ENCODE measurements around the gene CHST15. TPM values are rescaled to one million over a fixed set of nuclear protein-coding genes. Genes with fewer than 3 reads are reported as not detected.

Gene CHST15
- total RNA-seq, 1 donor from 2014 or later, result 36.5 TPM

DNA sequence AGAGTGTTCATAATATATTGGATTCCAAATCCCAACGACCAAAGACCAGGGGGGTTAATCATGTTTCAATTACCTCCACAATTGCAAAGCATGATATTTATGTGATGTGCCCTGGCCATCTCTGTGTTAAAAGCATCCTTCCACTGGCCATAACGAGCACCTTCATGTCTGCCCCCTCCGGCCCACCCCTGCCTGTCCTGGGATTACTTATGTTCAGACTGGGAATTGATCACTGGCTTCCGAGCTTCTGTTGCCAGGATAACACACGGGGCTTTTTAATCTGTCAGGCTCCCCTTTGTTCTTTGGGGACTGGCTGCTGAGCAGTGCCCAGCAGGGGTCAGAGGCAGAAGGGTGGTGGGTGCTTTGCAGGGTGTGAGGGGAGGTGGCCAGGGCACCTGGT, 13.7 kb upstream of the CHST15 start:
- DNase-seq (no peak), ATAC-seq (no peak)
- TF ChIP-seq, protein P1, sequence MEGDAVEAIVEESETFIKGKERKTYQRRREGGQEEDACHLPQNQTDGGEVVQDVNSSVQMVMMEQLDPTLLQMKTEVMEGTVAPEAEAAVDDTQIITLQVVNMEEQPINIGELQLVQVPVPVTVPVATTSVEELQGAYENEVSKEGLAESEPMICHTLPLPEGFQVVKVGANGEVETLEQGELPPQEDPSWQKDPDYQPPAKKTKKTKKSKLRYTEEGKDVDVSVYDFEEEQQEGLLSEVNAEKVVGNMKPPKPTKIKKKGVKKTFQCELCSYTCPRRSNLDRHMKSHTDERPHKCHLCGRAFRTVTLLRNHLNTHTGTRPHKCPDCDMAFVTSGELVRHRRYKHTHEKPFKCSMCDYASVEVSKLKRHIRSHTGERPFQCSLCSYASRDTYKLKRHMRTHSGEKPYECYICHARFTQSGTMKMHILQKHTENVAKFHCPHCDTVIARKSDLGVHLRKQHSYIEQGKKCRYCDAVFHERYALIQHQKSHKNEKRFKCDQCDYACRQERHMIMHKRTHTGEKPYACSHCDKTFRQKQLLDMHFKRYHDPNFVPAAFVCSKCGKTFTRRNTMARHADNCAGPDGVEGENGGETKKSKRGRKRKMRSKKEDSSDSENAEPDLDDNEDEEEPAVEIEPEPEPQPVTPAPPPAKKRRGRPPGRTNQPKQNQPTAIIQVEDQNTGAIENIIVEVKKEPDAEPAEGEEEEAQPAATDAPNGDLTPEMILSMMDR (IDR thresholded peaks at IDR 0.05), result no peak
- Histone ChIP-seq H3K27me3 (ENCODE audit: low read depth) (no peaks in the 10 kb centered on the region), H3K36me3 (no peaks in the 10 kb centered on the region), H3K4me1 (peaks cover 21% of the 10 kb centered on the region), H3K4me3 (no peak overlapping the region), H3K27ac (no peak overlapping the region), H3K9me3 (no peaks in the 10 kb centered on the region)
- intact Hi-C loops (cut with DNase I), result no loop called here

DNA sequence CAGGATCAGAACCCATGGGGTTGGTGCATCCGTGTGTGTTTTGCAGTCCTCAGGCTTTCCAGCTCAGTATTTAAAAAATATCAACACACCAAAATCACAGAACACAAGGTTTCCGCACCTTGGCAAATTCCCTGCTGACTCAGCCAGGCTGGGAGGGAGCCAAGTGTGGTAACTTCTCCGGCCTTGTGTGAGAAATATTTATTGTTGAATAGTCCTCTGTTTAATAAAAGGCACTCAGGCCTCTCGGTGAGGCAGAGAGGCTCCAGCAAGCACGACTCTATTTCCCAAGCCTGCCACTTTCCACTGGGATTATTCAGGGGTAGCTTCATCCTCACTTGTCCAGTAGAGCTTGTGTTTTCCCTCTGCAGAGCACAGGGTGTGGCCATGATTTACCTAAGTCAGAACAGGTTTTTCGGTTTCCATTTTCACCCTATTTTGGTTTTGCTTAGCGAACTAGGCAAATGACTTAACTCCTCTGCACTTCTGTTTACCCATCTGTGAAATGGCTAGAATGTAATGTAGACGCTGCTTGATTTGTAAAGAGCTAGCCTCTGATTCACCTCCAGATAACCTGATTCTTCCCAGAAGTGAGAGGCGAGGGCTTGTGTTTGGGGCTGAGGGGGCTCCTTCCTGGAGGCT, 13.0 kb upstream of the CHST15 start:
- Histone ChIP-seq H3K27me3 (ENCODE audit: low read depth) (no peaks in the 10 kb centered on the region), H3K9me3 (no peaks in the 10 kb centered on the region), H3K36me3 (no peaks in the 10 kb centered on the region), H3K4me1 (peaks cover 21% of the 10 kb centered on the region), H3K4me3 (no peak overlapping the region), H3K27ac (peak overlapping the region; percentile 60)
- DNase-seq, result peak; percentile 65
- TF ChIP-seq, protein P1 (IDR thresholded peaks at IDR 0.05), result no peak
- intact Hi-C loops (cut with DNase I), result no loop called here
- peak; percentile 74 to 76 for ATAC-seq

DNA sequence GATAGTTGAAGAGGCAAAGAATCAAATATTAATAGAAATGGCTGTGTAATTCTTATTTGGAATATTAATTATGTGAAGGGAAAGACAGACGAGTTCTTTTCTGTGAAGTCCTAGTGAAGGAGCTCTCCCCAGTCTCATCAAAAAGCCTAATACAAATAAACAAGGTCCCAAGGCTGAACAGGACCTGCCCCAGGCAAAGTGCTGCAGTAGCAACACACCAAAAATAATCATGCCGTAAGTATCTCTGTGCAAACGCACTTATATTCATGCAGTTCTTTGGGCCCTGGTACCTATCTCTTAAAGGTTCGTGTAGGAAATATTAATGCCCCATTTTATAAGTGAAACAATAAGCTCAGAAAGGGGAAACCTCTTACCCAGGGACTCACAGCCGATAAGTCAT, 12.2 kb upstream of the CHST15 start:
- TF ChIP-seq, protein P1 (IDR thresholded peaks at IDR 0.05), result no peak
- H3K27me3 ChIP-seq (ENCODE audit: low read depth), result no peaks in the 10 kb centered on the region
- no peak for ATAC-seq
- H3K27ac ChIP-seq, result peak overlapping the region; percentile 60
- H3K36me3 ChIP-seq, result no peaks in the 10 kb centered on the region
- no peak overlapping the region for H3K4me3 ChIP-seq
- H3K9me3 ChIP-seq, result no peaks in the 10 kb centered on the region
- intact Hi-C loops (cut with DNase I), result no loop called here
- DNase-seq, result no peak
- peaks cover 21% of the 10 kb centered on the region for H3K4me1 ChIP-seq

DNA sequence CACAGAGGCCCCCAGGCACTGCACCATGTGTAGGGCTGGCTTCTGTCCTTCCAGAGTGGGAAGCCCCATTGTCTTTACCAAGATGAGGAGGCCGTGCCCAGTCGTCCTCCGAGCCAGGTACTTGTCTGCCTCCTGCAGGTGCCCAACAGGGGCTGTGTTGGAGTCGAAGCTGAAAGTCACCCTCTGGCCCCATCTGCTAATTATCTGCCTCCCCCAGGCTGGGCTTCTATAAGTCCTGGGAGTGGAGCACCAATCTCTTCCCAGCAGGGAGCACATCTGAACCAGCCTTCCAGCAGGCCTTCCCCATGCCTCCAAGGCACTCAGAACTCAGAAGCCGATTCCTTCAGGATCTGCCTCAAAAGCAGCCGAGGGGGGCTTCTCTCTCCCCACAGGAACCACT, 11.6 kb upstream of the CHST15 start:
- Histone ChIP-seq H3K36me3 (no peaks in the 10 kb centered on the region), H3K9me3 (no peaks in the 10 kb centered on the region), H3K27ac (peak overlapping the region; percentile 60), H3K27me3 (ENCODE audit: low read depth) (no peaks in the 10 kb centered on the region), H3K4me1 (peaks cover 21% of the 10 kb centered on the region), H3K4me3 (no peak overlapping the region)
- ATAC-seq (no peak), DNase-seq (no peak)
- intact Hi-C loops (cut with DNase I), result no loop called here
- TF ChIP-seq, protein P1 (IDR thresholded peaks at IDR 0.05), result no peak

DNA sequence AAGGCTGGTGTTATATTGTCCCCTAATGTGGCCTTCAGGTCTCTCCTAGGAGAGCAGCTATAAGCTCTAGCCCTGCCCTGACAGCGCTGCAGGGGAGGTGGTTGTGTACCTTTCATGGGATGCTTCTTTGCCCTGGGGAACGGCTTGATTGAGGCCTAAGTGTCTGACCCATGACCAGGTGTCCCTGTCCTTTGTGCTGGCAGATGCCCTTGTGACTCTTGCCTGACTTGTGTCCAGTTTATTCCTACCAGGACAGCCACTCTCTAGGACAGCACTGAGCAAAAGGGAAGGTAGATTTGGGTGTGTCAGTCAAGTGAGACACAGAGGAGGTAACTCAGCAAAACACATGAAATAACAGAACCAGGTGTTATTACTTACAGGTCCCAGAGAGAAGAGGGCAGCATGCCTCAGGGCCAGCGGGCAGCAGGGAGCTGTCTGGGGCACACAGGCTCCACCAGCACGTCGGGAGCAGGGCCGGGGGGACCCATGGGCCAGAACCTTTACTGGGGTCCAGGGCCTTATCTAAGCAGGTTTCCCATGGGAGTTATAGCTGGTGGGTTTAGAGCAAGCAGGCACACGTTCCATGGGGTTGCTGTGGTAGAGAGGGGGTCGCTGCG, 10.7 kb upstream of the CHST15 start:
- peaks cover 21% of the 10 kb centered on the region for H3K4me1 ChIP-seq
- no peaks in the 10 kb centered on the region for H3K27me3 ChIP-seq (ENCODE audit: low read depth)
- H3K9me3 ChIP-seq, result no peaks in the 10 kb centered on the region
- no peaks in the 10 kb centered on the region for H3K36me3 ChIP-seq
- intact Hi-C loops (cut with DNase I), result no loop called here
- no peak overlapping the region for H3K27ac ChIP-seq
- no peak overlapping the region for H3K4me3 ChIP-seq
- TF ChIP-seq, protein P1 (IDR thresholded peaks at IDR 0.05), result no peak
- ATAC-seq (no peak), DNase-seq (no peak)
